ENCODE measurements around the gene TBC1D13. TPM values are rescaled to one million over a fixed set of nuclear protein-coding genes. Genes with fewer than 3 reads are reported as not detected.
"Not testable (repeated sequence)": the region's sequence is repeated elsewhere in the genome, so short reads cannot be mapped to it uniquely, and the experiment has no call there.

The TBC1D13 gene
- total RNA-seq, 1 experiment from 2014 or later = 12.9 TPM

DNA sequence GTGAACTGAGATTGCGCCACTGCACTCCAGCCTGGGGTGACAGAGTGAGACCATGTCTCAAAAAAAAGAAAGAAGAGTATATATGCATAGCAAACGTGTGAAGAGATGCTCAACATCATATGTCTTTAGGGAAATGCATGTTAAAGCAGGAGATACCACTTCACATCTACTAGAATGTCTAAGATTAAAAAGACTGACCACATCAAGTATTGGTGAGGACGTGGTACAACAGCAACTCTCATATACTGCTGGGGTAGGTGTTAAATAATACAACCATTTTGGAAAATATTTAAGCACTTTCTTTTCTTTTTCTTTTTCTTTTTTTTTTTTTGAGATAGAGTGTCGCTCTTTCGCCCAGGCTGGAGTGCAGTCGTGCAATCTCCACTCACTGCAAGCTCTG, 1.6 kb upstream of the TBC1D13 start:
- no peak for DNase-seq (ENCODE audit: low read depth)

- no peak for DNase-seq (ENCODE audit: low read depth)
These were observed 606 bp downstream of the TBC1D13 start for GRCh38 chr9:128787659-128788058.

DNA sequence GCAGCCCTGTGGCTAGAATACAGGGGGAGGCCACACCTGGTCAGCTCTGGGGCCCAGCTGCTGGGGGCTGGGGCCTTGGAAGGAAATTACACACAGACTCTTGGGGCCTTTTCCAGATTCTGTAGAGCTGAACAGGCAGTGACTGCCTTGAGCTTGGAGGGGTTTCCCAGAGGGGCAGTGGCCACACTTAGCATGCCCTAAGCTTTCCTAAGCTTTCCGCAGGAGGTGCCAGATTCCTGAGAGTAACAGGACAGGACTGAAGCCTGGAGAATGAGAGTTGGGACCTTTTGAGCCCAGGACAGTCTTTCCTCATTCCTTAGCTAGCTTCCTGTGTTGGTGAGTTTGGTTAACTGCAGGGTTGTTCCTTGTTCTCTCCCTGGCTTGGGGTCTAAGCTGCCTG, 1.4 kb downstream of the TBC1D13 start:
- no peak for DNase-seq (ENCODE audit: low read depth)

DNA sequence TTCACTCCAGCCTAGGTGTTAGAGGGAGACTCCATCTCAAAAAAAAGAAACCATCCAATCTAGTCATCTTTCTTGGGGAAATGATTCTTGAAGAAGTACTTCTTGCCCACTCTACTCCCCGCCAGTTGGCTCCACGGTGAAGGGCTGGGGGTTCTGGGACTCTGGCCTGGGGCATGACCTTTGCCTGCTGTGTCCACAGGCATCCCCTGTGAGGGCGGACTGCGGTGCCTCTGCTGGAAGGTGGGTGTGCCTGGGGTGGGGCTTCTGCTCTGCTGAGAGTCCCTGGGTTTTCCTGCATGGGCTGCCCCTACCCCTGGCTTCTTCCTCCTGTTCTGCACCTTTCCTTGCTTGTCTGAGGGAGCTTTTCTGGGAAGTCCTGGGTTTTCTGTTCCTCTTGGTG, 3.5 kb downstream of the TBC1D13 start:
- no peak for DNase-seq (ENCODE audit: low read depth)

DNA sequence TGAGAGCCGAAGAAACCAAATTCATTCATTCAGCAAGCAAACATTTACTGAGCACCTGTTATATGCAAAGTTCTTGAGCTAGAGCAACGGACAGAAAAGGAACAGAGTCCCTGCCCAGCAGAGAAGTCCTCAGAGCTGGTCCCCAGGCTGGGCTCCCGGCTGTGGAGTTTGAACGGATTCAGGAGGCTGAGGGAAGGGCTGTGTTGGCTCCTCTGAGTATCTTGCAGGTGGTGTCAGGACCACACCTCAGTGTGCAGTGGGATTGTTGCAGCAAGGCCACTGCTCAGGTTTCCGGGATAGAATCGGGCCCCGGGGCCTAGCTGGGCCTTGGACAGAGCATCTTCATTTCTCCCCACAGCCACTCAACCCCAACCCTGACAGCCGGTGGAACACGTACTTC, 5.1 kb downstream of the TBC1D13 start:
- no peak for DNase-seq (ENCODE audit: low read depth)

- no peak for DNase-seq (ENCODE audit: low read depth)
These were observed 6.1 kb downstream of the TBC1D13 start for GRCh38 chr9:128792978-128793686.

GRCh38 chr9:128794961-128795360, 7.9 kb downstream of the TBC1D13 start:
- not testable (repeated sequence) for DNase-seq (ENCODE audit: low read depth)

DNA sequence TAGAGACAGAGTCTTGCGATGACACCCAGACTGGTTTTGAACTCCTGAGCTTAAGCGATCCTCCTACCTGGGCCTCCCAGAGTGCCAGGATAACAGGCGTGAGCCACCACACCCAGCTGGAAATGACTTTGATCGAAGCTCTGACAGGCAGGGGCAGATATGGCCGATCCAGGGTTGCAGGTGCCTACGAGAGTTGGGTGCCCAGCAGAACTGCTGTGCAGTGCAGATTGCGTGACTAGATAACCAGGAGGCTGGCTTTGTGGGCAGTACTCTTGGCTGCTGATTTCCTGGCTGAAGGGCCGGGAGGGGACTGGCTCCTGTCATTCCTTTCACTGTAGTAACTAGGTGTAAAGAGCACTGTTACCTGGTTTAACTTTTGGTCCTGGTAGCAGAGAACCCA, 11.8 kb downstream of the TBC1D13 start:
- no peak for DNase-seq (ENCODE audit: low read depth)

DNA sequence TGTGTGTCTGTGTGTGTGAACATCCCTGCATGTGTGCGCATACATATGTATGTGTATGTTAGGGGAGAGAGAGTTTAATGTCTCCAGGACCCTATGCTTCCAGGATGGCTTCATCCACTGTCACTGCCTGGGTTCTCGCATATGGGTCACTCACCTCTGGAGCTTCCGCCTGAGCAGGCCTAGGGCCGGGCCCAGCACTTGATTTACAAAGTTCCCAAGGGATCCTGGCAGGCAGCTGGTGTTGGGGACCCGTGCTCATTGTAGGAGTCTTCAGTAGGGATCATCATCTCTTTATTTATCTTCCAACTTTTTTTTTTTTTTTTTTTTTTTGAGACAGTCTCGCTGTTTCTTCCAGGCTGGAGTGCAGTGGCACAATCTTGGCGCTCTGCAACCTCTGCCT, 13.0 kb downstream of the TBC1D13 start:
- no peak for DNase-seq (ENCODE audit: low read depth)

DNA sequence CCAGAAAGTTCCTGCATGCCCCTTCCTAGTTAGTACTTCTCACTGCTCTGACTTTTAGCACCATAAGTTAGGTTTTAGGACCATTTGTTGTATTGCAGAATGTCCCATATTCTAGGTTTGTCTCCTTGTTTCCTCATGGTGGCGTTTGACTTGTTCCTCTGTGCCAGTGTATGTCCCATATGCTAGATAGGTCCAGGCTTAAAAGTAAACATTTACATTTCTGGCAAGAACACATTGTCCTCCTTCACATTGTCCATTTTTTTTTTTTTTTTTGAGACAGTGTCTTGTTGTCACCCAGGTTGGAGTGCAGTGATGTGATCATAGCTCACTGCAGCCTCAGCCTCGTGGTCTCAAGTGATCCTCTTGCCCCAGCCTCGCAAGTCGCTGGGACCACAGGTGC, 15.4 kb downstream of the TBC1D13 start:
- no peak for DNase-seq (ENCODE audit: low read depth)

- DNase-seq (ENCODE audit: low read depth) = no peak
These were observed 18.6 kb downstream of the TBC1D13 start for GRCh38 chr9:128805661-128806060.

DNA sequence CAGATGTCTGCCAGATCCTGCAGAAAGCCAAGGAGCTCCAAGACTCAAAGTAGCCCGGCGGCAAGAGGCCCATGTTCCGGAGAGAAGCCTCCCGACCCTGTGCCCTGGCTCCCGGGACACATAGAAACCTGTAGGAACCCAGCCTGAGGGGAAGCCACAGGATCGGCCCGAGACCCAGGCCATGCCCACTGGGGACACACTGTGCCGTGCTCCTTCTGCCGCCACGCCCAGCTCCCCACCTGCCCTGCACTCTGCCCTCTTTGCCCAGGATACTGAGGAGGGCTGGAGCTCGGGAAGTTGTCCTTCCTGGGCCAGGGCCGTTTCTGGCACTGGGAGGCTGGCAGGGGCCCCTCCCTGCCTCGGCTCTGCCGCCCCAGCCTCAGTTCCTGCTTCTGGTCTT, 20.8 kb downstream of the TBC1D13 start:
- DNase-seq (ENCODE audit: low read depth) = no peak

- DNase-seq (ENCODE audit: low read depth) = no peak
These were observed 21.5 kb downstream of the TBC1D13 start for GRCh38 chr9:128808543-128808942.

DNA sequence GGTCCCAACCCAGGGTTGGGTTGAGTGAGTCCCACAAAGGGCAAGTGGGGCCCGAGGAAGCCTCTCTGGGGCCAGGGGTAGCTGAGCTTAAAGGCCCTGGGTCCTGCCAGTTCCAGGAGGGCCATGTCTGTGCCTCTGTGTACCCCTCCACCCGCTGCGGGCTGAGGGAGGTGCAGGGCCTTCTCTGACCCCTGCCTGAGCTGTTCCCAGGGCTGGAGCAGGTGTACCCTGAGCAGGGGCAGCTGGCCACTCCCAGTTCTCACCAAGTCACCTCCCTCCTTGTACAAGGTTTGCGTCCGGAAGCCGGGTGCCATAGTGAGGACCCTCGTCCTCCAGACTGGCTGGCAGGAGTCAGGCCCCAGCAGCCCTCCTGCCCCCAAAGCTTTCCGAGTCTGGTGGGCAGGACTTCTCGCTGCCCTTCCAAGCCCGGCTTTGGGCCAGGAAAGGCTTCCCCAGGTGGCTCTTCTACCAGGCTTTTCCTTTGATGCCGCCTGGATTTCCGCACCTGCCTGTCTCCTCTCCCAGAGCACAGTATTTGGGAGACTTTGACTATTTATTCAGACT, 22.1 kb downstream of the TBC1D13 start:
- no peak for DNase-seq (ENCODE audit: low read depth)

- no peak for DNase-seq (ENCODE audit: low read depth)
These were observed 22.8 kb downstream of the TBC1D13 start for GRCh38 chr9:128809831-128810230.

- no peak for DNase-seq (ENCODE audit: low read depth)
These were observed 23.8 kb downstream of the TBC1D13 start for GRCh38 chr9:128810873-128811272.

DNA sequence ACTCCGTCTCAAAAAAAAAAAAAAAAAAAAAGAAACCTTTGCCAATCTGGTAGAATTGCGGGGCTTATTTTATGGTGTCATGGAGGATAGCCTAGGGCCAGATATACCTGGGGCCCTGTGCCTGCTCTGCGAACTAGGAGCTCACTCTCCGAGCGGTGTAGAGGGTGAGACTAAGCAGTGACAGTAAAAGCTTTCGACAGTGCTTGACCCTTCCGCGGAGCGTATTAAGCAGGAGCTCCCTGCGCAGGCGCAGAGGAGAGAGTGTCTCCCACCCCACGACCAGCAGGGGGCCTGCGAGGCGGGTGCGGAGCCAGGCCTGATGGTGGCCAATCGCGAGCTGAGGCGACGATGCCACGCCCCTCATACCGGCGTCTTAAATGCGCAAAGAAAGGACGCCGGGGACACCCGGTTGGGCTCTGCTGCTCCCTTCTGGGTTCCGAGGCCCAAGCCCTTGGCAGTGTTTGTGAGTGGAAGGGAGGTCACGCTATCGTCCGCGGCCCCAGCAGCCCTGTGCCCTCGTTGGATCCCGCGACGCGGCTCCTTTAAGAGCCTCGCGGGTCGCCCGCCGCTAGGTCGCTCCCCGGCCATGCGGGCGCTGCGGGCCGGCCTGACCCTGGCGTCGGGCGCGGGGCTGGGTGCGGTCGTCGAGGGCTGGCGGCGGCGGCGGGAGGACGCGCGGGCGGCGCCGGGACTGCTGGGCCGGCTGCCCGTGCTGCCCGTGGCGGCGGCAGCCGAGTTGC, 31.2 kb downstream of the TBC1D13 start, which contains the start of gene ENDOG:
TSS of gene ENDOG (plus strand) at position 402 of the 740 bp plus-strand sequence. CDS start at position 587, 185 bp downstream.
- peak; percentile 99 for DNase-seq (ENCODE audit: low read depth)

DNA sequence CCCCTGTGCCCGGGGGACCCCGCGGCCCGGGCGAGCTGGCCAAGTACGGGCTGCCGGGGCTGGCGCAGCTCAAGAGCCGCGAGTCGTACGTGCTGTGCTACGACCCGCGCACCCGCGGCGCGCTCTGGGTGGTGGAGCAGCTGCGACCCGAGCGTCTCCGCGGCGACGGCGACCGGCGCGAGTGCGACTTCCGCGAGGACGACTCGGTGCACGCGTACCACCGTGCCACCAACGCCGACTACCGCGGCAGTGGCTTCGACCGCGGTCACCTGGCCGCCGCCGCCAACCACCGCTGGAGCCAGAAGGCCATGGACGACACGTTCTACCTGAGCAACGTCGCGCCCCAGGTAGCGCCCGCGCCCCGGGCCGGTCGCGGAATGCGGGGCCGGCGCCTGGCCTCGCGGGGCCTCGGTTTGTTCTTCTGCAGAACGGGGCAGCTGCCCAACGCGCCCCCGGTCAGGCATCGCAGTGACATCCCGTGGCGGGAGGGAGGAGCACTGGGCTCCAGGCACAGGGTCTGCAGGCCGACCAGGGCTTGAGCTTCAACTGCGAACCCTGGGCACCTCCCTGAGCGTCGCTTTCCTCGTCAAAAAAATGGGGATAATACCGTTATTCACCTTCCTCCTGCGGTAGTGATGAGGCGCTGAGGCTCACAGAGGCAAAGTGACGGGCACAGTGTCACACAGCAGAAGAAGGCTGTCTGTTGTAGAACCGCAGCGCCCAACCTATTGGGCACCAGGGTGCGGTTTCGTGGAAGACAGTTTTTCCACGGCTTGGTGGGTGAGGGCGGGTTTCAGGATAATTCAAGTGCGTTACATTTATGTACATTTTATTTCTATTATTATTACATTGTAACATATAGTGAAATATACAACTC, 32.0 kb downstream of the TBC1D13 start:
- DNase-seq (ENCODE audit: low read depth) = peak; percentile 53

DNA sequence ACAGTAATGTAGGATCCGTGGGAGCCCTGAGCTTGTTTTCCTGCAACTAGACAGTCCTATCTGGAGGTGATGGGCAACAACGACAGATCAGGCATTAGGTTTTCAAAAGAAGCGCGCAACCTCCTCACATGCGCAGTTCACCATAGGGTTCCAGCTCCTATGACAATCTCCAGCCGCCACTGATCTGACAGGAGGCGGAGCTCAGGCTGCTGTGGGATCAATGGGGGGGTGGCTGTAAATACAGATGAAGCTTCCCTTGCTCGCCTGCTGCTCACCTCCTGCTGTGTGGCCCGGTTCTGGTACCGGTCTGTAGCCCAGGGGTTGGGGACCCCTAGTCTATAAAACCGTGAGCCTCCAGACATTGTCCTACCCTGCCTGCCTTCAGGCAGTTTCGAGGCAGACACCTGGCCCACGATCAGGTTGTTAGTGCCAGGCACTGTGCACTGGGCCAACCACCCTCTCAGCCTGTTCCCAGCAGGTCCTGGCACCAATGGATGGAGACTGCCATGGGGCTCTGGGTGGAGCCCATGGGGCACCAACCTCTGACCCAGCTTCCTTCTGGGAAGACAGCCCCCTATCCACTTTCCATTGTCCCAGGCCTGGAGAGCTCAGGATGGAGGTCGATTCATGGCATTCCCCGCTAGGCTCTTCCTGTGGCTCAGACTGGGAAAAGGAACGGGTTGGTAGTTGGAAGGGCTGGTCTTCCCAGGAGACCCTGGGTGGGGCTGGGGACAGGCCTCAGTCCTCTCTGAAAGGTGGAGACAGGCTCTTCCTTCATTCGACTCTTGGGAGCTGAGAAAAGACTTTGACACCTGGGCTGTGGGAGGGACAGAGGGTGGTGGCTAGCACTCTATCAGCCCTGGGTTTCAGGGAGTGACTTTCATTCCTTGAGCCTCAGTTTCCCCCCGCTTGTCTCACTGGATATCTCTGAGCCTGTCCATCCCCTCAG, 32.9 kb downstream of the TBC1D13 start:
- DNase-seq (ENCODE audit: low read depth) = no peak

- DNase-seq (ENCODE audit: low read depth) = no peak
These were observed 33.9 kb downstream of the TBC1D13 start for GRCh38 chr9:128820665-128821583.
